Prostate gland (tissue), 2 donors: Measurements from ENCODE around the gene C11orf71. TPM values are rescaled to one million over a fixed set of nuclear protein-coding genes. Genes with fewer than 3 reads are reported as not detected.

Experiments used
- DNase-seq: peaks from one replicate; pipeline ENCODE4 v3.0.0-alpha.2; 2019; ENCODE audit warnings: low spot score
- H3K27ac ChIP-seq, 2 donors: fragments of 200-600 bp; sonication (generic); 2 replicates each; pipeline ENCODE4 v1.5.1; 2017 to 2019
- H3K27me3 ChIP-seq: fragments of 200-600 bp; sonication (generic); replicated peaks from 2 replicates; pipeline ENCODE4 v1.5.1; 2019; ENCODE audit not compliant: insufficient read depth
- H3K36me3 ChIP-seq, 2 donors: fragments of 200-600 bp; sonication (generic); 1 replicate in 1 of 2; 2 replicates in 1 of 2; pipeline versions ENCODE4 v1.5.1 to v1.8.1; 2017 to 2019
- H3K4me1 ChIP-seq: fragments of 200-600 bp; sonication (generic); replicated peaks from 2 replicates; pipeline ENCODE4 v1.5.1; 2019
- H3K4me3 ChIP-seq, 2 donors: fragments of 200-600 bp; sonication (generic); 2 replicates each; pipeline ENCODE4 v1.5.1; 2017 to 2019
- H3K9me3 ChIP-seq: fragments of 200-600 bp; sonication (generic); 2 replicates; pipeline ENCODE4 v1.5.1; 2017
- POLR2A ChIP-seq: fragments of 450-650 bp; IDR thresholded peaks from one replicate; pipeline ENCODE4 v1.6.1; 2016; ENCODE audit warnings: antibody characterized with exemption, mild to moderate bottlenecking
- POLR2AphosphoS5 ChIP-seq: sonication (generic); formaldehyde crosslinking; IDR thresholded peaks from one replicate; pipeline ENCODE4 v1.6.1; 2017; ENCODE audit warnings: antibody characterized with exemption
- WGBS: methylation state at CpG from one replicate; pipeline ENCODE4 v1.1.5; 2018; 5-methylcytosine and 5-hydroxymethylcytosine counted together
- intact Hi-C: fragments of 100-400 bp; cut with DNase I; formaldehyde crosslinking; loops from one replicate; pipeline ENCODE4 v1.14.2; 2022
- total RNA-seq, 2 donors: library from RNA; depleted of rRNA; stranded (reverse); fragments of >200 nt; gene quantifications; one replicate each; pipeline ENCODE4 v1.1.0, GENCODE V29; 2016
- TF ChIP-seq, protein P1 (sequence below), 4 experiments: fragments of 200-600 bp in 2 of 4; fragments of 450-650 bp in 2 of 4; sonication (generic) in 2 of 4; IDR thresholded peaks; 1 replicate in 3 of 4; 2 replicates in 1 of 4; pipeline ENCODE4 v1.5.1; 2016 to 2019; ENCODE audit warnings: antibody characterized with exemption in 4 of 4, mild to moderate bottlenecking in 2 of 4, moderate library complexity in 2 of 4

C11orf71 gene
- total RNA-seq, 2 donors from 2014 or later: 14.4 to 15.3 TPM

DNA sequence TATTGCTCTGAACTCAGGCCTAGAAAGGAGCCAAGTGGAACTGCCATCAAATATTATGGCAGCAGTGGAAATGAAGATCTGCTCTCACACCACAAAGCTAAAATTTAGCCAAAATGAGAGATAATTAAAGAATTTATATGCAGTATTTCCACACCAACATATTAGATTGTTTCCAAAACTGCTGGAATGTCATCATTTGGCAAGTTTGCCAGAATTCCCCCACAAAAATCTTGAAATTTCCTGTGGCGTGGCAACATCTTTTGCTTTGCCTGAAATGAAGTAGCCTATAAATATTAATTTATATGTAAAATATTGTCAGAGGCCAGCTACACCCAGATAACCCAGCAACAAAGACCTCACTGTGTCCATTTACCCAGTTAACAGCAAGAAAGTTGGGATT is 13.8 kb downstream of the C11orf71 start:
- TF ChIP-seq POLR2AphosphoS5: no peak
- TF ChIP-seq, protein P1, sequence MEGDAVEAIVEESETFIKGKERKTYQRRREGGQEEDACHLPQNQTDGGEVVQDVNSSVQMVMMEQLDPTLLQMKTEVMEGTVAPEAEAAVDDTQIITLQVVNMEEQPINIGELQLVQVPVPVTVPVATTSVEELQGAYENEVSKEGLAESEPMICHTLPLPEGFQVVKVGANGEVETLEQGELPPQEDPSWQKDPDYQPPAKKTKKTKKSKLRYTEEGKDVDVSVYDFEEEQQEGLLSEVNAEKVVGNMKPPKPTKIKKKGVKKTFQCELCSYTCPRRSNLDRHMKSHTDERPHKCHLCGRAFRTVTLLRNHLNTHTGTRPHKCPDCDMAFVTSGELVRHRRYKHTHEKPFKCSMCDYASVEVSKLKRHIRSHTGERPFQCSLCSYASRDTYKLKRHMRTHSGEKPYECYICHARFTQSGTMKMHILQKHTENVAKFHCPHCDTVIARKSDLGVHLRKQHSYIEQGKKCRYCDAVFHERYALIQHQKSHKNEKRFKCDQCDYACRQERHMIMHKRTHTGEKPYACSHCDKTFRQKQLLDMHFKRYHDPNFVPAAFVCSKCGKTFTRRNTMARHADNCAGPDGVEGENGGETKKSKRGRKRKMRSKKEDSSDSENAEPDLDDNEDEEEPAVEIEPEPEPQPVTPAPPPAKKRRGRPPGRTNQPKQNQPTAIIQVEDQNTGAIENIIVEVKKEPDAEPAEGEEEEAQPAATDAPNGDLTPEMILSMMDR (IDR thresholded peaks at IDR 0.05): no peak
- TF ChIP-seq POLR2A: no peak
- intact Hi-C loops: no loop called here
- Histone ChIP-seq H3K36me3 (no peaks in the 10 kb centered on the region), H3K9me3 (no peaks in the 10 kb centered on the region), H3K27ac (no peak overlapping the region), H3K4me1 (no peaks in the 10 kb centered on the region), H3K27me3 (no peaks in the 10 kb centered on the region), H3K4me3 (no peak overlapping the region)
- 97% methylated on average over 1 of the region's 1 CpG for WGBS
- DNase-seq: no peak

DNA sequence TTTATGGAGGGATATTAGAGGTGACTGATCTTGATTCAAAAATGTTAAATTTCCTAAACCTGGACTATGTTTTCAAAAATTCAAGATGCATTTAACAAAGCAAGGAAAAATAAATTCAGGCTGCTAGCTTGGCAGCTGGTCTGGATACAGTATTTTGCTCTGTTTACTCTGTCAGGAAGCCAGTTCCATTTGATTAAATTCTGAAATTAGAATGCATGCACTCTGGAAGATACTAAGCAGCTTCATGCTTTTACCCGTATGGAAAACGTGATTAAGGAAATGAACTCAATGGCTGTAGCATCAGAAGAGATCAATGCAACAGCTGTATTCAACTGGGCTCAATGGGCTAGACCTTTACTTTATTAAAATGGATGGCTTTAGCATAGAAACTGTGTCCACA is 14.2 kb downstream of the C11orf71 start:
- intact Hi-C loops: no loop called here
- no peaks in the 10 kb centered on the region for H3K27me3 ChIP-seq
- no peaks in the 10 kb centered on the region for H3K4me1 ChIP-seq
- no peaks in the 10 kb centered on the region for H3K9me3 ChIP-seq
- H3K4me3 ChIP-seq: no peak overlapping the region
- 43% methylated on average over 2 of the region's 2 CpGs for WGBS
- no peak for TF ChIP-seq POLR2AphosphoS5
- no peak for TF ChIP-seq POLR2A
- TF ChIP-seq, protein P1 (IDR thresholded peaks at IDR 0.05): no peak
- DNase-seq: no peak
- H3K36me3 ChIP-seq: no peaks in the 10 kb centered on the region
- H3K27ac ChIP-seq: no peak overlapping the region

DNA sequence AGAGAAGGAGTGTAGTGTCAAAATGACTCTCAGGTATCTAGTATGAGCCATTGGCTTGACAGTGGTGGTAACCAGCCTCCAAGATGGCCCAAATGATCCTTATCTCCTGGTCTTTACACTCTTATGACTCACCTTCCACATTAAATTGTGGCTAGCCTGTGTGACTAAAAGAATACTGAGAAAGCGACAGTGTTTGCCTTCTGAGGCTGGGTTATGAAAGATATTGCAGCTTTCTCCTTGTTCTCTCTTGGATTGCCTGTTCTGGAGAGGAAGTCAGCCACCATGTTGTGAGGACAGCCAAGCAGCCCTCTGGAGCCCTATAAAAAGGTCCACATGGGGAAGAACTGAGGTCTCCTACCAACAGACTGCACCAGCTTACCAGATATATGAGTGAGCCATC is 15.8 kb downstream of the C11orf71 start:
- DNase-seq: no peak
- Histone ChIP-seq H3K27me3 (no peaks in the 10 kb centered on the region), H3K4me3 (no peak overlapping the region), H3K27ac (no peak overlapping the region), H3K9me3 (no peaks in the 10 kb centered on the region), H3K4me1 (no peaks in the 10 kb centered on the region), H3K36me3 (no peaks in the 10 kb centered on the region)
- intact Hi-C loops: no loop called here
- WGBS: 95% methylated on average over 1 of the region's 1 CpG
- TF ChIP-seq POLR2A (no peak), POLR2AphosphoS5 (no peak)
- TF ChIP-seq, protein P1 (IDR thresholded peaks at IDR 0.05): no peak

DNA sequence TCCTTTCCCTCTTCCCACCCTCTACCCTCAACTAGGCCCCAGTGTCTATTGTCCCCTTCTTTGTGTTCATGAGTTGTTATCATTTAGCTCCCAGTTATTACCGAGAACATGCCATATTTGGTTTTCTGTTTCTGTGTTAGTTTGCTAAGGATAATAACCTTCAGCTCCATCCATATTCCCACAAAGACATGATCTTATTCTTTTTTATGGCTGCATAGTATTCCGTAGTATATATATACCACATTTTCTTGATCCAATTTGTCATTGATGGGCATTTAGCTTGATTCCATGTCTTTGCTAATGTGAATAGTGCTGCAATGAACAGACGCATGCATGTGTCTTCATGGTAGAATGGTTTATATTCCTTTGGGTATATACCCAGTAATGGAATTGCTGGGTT is 17.8 kb downstream of the C11orf71 start:
- intact Hi-C loops: no loop called here
- no peak for DNase-seq
- no peak overlapping the region for H3K27ac ChIP-seq
- no peaks in the 10 kb centered on the region for H3K9me3 ChIP-seq
- TF ChIP-seq, protein P1 (IDR thresholded peaks at IDR 0.05): no peak
- TF ChIP-seq POLR2A: no peak
- no peak for TF ChIP-seq POLR2AphosphoS5
- no peaks in the 10 kb centered on the region for H3K4me1 ChIP-seq
- 78% methylated on average over 3 of the region's 3 CpGs for WGBS
- no peaks in the 10 kb centered on the region for H3K36me3 ChIP-seq
- H3K4me3 ChIP-seq: no peak overlapping the region
- no peaks in the 10 kb centered on the region for H3K27me3 ChIP-seq

DNA sequence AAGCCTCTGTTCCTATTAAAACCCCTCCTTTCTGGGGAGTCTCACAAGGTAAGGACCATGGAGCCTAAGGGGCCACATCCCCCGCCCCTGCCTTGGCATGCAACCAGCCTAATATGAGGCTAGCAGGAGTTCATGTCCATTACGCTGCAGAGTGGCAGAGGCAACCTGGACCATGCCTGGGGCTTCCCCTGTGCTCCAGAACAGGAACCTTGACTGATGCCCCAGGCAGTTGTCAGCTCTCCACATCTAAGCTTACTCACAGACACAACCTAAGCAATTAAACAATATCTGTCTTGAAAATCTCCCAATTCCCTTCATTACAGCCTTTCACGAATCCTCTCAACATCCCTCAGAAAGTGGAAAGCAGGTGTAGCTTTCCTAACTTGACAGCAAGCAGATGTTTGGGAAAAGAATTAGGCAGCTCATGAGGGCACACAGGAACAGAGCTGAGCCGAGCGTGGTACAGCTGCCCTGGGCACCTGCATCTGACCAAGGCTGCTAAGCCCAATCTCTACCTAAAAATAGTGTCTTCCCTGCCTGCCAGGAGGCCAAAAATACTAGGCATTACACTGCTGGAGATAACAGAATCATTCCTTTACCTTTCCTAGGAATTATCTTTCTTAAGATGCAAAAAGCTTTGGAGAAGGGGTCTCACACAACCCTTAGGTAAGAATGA is 20.8 kb downstream of the C11orf71 start:
- WGBS: 62% methylated on average over 5 of the region's 5 CpGs
- Histone ChIP-seq H3K9me3 (no peaks in the 10 kb centered on the region), H3K27me3 (no peaks in the 10 kb centered on the region), H3K4me3 (no peak overlapping the region), H3K36me3 (no peaks in the 10 kb centered on the region), H3K27ac (no peak overlapping the region), H3K4me1 (no peaks in the 10 kb centered on the region)
- TF ChIP-seq POLR2AphosphoS5: no peak
- TF ChIP-seq, protein P1 (IDR thresholded peaks at IDR 0.05): no peak
- no peak for TF ChIP-seq POLR2A
- intact Hi-C loops: no loop called here
- no peak for DNase-seq
